ENCODE measurements around the gene KCTD1.
A peak's percentile ranks its signal among the peaks of the same experiment; 100 is the strongest.
"Not testable (repeated sequence)": the region's sequence is repeated elsewhere in the genome, so short reads cannot be mapped to it uniquely, and the experiment has no call there.

KCTD1 gene

DNA sequence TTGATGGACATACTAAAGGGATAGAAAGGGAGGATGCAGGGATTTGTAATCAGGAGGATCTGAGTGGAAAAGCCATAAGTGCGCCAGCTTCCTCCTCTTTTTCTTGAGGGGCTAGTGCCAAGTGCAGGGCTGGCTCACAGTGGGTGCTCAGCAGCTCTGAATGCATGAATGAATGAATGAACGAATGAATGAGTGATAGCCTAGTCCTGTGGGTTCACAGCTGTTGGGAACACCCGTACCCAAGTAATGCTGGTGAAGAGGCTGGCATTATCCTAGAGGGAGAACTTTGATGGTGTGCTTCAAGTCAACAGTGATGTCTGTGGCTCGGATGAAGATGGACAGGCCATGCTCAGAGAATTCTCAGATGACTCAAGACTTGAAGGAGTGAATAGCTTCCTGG lies 108.8 kb downstream of the KCTD1 start:
- H3K4me3 ChIP-seq (ENCODE audit: low read depth, low read length): no peak overlapping the region
- no peak for DNase-seq (ENCODE audit: low read depth)

GRCh38 chr18:26438980-26439379 lies 109.4 kb downstream of the KCTD1 start:
- no peak overlapping the region for H3K4me3 ChIP-seq (ENCODE audit: low read depth, low read length)
- DNase-seq (ENCODE audit: low read depth): no peak

- DNase-seq (ENCODE audit: low read depth); H3K4me3 ChIP-seq (ENCODE audit: low read depth, low read length): not testable (repeated sequence)
These were observed 110.7 kb downstream of the KCTD1 start for GRCh38 chr18:26437634-26438033.

DNA sequence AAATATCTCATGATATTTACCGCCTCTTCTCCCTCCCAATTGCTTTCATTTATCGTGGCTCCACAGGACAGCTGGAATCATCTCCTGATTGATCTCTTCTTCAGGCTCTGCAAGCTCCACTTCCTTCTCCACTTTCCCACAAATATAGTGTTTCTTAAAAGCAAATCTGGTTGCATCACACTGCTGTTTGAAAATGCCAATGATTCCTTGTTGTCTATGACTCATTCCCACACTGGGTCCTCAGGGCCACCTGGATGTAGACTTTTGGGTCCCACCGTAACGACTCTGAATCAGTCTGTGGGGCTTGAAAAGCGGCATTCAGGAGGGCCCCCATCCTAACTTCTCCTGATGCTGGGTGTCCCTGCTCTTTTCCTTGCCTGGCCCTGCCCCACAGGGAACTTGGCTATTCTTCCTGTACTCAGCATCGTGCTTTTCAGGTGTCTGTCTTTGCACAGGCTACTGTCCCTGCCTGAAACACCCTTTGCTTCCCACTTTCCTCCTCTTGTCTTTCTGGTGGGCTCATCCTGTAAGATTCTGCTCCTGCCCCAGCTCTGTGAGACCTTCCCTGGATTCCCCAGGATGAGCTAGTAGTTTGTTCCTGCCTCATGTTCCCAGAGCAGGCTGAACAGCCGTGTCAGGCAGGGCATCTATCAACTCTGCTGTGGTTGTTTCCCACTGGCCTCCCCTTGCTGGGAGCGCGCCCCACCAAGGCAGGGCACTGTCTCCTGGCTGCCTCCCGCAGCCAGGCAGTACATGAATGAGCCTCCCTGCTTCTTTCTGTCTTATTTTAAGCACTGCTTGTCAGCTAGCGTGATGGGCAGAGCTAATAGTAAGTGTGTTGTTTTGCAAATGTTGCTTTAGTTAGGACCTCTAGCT lies 111.9 kb downstream of the KCTD1 start:
- peak; percentile 85 for DNase-seq (ENCODE audit: low read depth)
- H3K4me3 ChIP-seq (ENCODE audit: low read depth, low read length): no peak overlapping the region

- DNase-seq (ENCODE audit: low read depth): no peak
- H3K4me3 ChIP-seq (ENCODE audit: low read depth, low read length): no peak overlapping the region
These were observed 112.8 kb downstream of the KCTD1 start for GRCh38 chr18:26435415-26436095.

- H3K4me3 ChIP-seq (ENCODE audit: low read depth, low read length): no peak overlapping the region
- DNase-seq (ENCODE audit: low read depth): no peak
These were observed 113.5 kb downstream of the KCTD1 start for GRCh38 chr18:26434887-26435286.

- no peak for DNase-seq (ENCODE audit: low read depth)
- no peak overlapping the region for H3K4me3 ChIP-seq (ENCODE audit: low read depth, low read length)
These were observed 115.5 kb downstream of the KCTD1 start for GRCh38 chr18:26432651-26433424.

- no peak overlapping the region for H3K4me3 ChIP-seq (ENCODE audit: low read depth, low read length)
- peak; percentile 76 for DNase-seq (ENCODE audit: low read depth)
These were observed 118.7 kb downstream of the KCTD1 start for GRCh38 chr18:26429535-26430226.

DNA sequence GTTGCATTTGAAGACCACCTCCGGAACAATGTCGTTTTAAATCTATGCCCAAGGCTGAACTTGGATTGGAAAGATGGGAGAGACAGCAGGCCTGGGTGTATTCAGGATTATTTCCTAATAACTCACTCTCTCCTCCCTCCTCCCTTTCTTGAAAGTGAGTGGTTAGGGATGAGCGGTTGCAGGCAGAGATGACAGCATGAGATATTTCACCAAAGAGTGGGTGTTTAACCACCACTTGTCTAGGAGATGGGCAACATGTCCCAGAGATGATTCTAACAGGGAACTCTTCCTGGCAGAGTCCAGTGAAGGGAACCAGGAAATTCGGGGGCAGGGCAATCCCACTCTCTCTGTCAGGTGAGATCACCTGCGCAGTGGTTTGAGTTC lies 123.2 kb downstream of the KCTD1 start:
- H3K4me3 ChIP-seq (ENCODE audit: low read depth, low read length): no peak overlapping the region
- DNase-seq (ENCODE audit: low read depth): peak; percentile 37

DNA sequence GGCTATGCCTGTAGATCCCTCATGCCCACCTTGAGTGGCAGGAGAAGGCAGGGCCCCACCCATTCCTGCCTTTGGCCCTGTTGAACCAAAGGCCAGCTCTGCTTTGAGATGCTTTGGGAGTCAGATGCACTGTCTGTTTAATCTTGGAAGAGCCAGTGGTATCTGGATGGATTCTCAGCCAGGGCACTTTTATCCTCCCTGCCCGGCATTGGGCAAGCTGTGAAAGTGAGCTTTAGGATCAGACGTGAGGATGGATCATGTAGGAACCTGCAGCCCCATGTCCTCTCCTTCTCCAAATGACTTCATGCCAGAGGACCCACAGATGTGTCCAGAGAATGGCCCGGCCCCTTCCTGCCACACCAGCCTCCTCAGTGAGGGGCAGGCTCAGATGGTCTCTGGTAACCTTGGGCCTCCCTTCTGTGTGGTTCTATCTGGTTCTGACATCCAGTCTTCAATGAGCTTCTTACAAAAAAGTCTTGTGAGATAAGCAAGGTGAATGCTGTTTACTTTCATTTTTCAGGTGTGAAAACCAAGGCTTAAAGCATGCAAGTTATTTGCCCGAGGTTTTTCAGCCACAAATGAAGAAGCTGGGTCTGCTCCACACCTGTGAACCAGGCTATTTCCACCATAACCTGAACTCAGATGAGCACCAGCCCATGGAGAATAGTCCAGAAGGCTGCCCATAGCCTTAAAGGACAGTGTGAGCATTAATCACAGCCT lies 123.8 kb downstream of the KCTD1 start:
- H3K4me3 ChIP-seq (ENCODE audit: low read depth, low read length): no peak overlapping the region
- DNase-seq (ENCODE audit: low read depth): no peak

- DNase-seq (ENCODE audit: low read depth): no peak
- H3K4me3 ChIP-seq (ENCODE audit: low read depth, low read length): no peak overlapping the region
These were observed 125.7 kb downstream of the KCTD1 start for GRCh38 chr18:26422472-26423162.

DNA sequence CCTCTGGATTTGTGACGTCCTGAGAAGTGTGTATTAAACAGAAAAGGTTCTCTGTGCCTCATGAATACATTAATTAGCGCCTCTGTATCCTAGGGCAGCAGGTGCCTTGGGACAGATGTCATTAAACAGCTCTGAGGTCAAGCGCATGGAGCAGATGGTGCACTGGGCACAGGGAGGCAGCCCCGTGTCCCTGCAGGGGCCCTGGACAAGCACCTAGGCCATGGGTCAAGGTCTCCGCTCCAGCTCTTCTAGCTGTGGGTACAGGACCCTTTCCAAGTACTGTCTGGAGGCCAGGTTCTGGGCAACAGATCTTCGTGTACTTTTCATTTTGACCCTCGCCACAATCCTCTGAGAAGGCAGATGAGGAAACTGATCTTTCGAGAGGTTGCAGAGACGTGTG lies 126.4 kb downstream of the KCTD1 start:
- no peak overlapping the region for H3K4me3 ChIP-seq (ENCODE audit: low read depth, low read length)
- DNase-seq (ENCODE audit: low read depth): no peak

- no peak overlapping the region for H3K4me3 ChIP-seq (ENCODE audit: low read depth, low read length)
- DNase-seq (ENCODE audit: low read depth): no peak
These were observed 126.8 kb downstream of the KCTD1 start for GRCh38 chr18:26421503-26421902.

DNA sequence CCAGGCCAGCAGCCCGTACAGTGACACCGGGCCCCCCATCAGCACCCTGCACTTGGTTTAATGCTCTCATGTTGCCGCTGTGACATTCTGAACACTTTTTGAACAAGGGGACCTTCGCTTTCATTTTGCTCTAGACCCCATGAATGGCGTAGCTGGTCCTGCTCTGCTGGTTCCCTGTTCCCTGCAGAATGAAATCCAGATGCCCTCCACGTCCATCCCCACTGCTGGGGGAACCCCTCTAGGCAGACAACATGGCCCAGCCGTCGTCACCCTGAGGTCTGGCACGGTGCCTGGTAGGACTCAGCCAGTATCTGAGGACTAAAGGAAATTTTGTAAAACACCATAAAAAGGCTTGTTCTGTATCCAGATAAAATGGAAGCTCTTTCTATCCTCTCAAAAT lies 128.6 kb downstream of the KCTD1 start:
- no peak for DNase-seq (ENCODE audit: low read depth)
- no peak overlapping the region for H3K4me3 ChIP-seq (ENCODE audit: low read depth, low read length)

GRCh38 chr18:26418225-26418624 lies 130.1 kb downstream of the KCTD1 start:
- DNase-seq (ENCODE audit: low read depth): no peak
- no peak overlapping the region for H3K4me3 ChIP-seq (ENCODE audit: low read depth, low read length)

DNA sequence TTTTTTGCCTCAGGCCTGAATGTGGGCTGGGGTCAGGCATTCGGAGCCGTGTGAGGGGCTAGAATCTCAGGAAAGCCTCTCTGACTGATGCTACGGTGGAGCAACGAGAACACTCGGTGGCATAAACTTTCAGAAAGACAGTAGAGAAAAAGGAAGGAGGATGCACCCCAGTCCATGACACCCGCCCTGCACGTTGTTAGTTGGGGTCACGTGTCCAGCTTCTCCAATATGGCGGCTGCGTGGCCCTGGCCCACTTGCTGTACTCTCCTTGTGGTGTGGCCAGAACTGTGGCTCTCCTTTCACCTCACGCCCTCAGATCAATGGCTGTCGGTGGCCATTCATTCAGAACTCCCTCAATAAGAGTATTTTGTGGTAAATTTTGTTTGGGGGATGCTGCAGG lies 131.2 kb downstream of the KCTD1 start:
- no peak overlapping the region for H3K4me3 ChIP-seq (ENCODE audit: low read depth, low read length)
- DNase-seq (ENCODE audit: low read depth): no peak

DNA sequence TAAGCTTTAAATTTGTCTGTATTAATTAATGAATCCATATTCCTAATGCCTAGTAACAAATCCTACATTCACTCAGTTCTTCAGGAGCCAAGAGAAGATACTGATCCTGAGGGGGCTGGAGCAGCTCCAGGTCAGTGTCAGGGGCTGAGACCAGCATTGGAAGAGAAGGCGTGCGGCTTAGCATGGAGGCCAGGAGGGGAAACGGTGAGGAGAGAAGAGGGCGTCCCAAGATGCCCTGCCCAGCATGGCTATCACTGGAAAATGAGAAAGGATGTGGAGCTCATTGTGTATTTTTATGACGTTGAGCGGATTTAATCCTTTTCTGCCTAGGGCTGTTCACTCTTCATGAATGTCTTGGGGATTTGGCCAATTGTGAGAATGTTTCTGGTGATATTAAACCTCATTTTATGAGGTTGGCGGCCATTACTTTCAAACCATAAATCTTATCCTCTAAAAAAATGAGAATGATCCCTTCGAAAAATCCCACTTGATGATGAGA lies 131.7 kb downstream of the KCTD1 start:
- H3K4me3 ChIP-seq (ENCODE audit: low read depth, low read length): no peak overlapping the region
- no peak for DNase-seq (ENCODE audit: low read depth)

DNA sequence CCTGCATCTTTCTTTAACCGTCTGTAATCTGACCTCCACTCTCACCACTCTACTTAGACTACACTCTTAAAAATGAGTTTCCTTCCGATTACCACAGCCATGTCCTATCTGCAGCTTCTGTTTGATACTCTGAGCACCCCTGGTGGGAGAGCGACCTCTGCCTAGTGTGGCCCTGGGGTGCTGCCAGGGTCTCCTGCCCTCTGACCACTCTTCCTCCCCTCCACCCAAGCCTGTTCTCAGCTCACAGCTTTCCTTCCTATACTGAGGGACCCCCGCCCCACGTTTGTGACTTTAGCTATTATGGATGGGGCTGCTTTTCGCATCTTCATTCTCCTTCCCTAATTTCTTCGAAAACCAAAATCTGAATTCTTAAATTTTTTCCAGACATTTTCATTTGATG lies 132.7 kb downstream of the KCTD1 start:
- no peak for DNase-seq (ENCODE audit: low read depth)

More for the DNA sequence above, 132.7 kb downstream of the KCTD1 start:
- no peak overlapping the region for H3K4me3 ChIP-seq (ENCODE audit: low read depth, low read length)

All from skeletal muscle cell (primary cell).